AG09309 (cell line): ENCODE measurements around the gene ZNF335.
"Not testable (repeated sequence)": the region's sequence is repeated elsewhere in the genome, so short reads cannot be mapped to it uniquely, and the experiment has no call there.

ENCODE experiments used
- DNase-seq: peaks from one replicate; pipeline ENCODE4 v3.0.0-alpha.2; 2010; ENCODE audit warnings: low read depth
- H3K4me3 ChIP-seq: 2 replicates; pipeline ENCODE4 v1.5.1; 2011; ENCODE audit warnings: mild to moderate bottlenecking, low read depth, low read length, moderate library complexity; ENCODE audit not compliant: control insufficient read depth
- TF ChIP-seq, protein P1 (sequence below): IDR thresholded peaks from 2 replicates; pipeline ENCODE4 v1.5.1; 2011; ENCODE audit warnings: mild to moderate bottlenecking, low read depth, low read length, inconsistent platforms; ENCODE audit not compliant: insufficient read depth, control insufficient read depth; ENCODE audit errors: missing control alignments

Gene ZNF335

DNA sequence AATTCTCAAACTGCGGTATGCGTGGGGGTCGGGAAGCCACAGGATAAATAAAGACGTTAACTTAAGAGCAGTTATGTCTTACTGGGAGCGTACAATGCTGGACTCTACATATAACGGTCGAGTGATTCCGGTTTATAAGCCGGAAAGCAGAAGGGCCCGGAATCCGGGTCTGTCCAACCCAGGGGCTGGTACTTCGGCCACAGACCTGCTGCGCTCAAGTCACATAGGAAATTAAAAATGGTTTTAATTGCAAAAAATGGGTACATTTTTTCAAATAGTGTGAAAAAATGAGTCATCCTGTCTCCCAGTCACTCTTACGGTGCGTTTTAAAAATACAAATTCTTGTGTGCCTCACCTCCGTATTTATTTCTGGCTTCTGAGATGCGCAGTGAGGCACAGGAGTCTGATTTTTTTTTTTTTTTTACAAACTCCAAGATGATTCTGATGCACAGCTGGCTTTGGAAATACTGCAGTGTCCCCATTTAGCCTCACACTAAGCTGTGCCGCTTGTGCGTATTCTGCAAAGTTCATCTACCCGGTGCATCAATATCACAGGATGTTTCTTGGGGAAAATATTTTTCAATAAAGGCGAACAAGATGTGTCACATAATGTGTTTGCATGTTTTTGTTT is 36.5 kb downstream of the ZNF335 start:
- TF ChIP-seq, protein P1, sequence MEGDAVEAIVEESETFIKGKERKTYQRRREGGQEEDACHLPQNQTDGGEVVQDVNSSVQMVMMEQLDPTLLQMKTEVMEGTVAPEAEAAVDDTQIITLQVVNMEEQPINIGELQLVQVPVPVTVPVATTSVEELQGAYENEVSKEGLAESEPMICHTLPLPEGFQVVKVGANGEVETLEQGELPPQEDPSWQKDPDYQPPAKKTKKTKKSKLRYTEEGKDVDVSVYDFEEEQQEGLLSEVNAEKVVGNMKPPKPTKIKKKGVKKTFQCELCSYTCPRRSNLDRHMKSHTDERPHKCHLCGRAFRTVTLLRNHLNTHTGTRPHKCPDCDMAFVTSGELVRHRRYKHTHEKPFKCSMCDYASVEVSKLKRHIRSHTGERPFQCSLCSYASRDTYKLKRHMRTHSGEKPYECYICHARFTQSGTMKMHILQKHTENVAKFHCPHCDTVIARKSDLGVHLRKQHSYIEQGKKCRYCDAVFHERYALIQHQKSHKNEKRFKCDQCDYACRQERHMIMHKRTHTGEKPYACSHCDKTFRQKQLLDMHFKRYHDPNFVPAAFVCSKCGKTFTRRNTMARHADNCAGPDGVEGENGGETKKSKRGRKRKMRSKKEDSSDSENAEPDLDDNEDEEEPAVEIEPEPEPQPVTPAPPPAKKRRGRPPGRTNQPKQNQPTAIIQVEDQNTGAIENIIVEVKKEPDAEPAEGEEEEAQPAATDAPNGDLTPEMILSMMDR: no peak
- DNase-seq: no peak
- H3K4me3 ChIP-seq: peak overlapping the region; percentile 67

DNA sequence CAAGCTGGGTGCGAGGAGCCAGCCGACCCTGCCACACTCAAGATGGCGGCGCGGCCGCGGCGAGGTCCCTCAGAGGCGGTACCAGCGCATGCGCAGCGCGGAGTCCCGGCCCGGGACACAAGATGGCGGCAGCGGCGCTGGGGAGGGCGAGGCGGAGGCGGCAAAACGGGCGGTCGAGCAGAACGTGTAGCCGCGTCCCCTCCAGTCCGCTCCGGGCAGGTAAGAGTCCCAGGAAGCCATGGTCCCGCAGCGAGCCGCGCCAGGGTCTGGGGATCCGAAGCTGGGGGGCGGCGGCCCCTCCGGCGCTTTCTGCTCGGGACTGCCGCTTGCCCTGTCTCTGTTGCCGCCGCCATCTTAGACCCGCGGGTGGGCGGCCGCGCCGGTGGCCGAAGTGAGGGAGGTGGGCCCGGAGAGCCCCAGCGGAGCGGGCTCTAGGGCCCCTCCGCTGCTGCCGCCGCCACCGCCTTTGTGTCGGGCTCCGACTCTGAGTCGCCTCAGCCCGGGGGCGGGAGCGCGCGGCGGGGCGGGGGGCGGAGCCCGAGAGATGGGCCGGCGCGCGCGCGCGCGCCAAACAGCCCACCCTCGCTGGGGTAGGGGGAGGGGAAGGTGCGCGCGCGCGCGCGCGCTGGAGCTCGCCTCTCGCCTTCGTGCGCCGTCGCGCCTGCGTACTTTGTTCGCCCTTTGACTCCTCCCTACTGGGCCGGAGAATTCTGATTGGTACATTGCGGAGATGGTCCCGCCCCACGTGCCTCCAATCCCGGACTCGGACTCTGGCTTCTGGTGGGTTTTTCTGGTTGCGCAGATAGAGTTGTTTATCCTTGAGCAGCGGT is 37.2 kb downstream of the ZNF335 start, which contains the start of gene PCIF1:
TSS of gene PCIF1 (plus strand) at position 98 of the 830 bp plus-strand sequence. CDS start 4,317 bp downstream, outside the sequence.
- TF ChIP-seq, protein P1: no peak
- H3K4me3 ChIP-seq: peak within 1 kb of the TSS; percentile 95
- peak; percentile 87 for DNase-seq

DNA sequence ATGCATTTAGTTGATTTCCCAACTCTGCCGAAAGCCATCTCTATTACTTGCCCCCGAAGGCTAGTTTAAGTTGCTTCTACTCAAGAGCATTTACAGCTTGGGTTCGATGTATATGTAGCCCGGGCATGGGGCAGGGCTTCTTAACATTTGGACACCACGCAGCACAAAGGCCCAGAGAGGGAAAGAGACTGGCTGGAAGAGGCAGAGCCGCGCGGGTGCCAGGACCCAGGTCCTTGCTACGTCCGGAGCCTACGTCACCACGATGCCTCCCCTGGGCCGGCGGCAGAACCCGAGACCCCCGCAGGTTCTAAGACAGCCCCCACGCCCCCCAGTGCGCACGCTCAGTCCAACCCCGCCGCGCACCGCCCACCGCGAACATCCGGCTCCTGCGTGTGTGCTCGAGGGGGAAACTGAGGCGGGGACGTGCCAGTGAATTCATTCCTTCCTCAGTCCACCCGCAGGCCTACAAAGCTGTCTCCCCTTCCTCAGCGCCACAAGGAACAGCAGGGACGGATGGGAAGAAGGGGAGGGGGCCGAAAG is 37.9 kb downstream of the ZNF335 start:
- no peak for DNase-seq
- H3K4me3 ChIP-seq: peak overlapping the region; percentile 95

DNA sequence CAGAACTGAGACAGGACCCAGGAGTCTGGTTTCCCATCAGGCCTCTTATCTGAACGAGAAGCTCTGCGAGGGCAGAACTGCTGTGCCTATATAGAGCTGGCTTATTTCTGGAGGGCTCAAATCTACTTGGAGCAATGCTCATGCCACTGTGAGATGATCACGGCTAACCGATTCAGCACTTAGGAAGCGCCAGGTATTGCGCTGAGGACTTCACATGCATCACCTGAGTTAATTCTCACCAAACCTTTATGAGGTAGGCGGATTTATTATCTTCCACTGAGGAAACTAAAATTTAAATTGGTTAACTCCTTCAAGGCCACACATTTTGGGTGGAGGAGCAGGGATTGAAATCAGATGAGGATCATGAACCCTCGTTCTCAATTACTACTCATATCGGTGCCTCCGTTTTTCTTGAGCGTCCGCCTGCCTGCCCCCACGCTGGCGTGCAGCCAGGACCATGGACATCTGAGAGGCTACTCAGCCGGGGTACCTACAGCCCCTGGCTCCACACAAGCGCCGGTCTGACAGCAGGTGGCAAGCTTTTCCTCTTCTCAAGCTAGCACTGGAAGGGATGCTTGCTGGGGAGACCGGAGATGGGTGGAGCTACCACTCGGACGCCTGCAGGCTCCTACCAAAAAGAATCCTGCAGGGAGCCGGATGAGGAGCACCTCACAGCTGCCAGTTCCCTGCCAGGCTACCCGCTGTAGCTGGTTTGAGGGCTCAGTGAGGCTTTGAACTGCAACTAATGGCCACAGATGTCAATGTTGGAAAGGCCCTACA is 38.5 kb downstream of the ZNF335 start:
- TF ChIP-seq, protein P1: peak; percentile 40
- no peak for DNase-seq

More for the DNA sequence above, 37.9 kb downstream of the ZNF335 start:
- TF ChIP-seq, protein P1: no peak

DNA sequence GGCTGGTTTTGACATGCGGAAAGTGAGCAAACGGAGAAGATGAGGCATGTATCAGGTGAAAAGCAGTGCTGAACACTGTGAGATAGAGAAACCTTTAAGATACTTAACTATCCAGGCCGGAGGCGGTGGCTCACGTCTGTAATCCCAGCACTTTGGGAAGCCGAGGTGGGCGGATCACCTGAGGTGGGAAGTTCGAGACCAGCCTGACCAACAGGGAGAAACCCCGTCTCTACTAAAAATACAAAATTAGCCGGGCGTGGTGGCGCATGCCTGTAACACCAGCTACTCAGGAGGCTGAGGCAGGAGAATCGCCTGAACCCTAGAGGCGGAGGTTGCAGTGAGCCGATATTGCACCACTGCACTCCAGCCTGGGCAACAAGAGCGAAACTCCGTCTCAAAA is 40.3 kb downstream of the ZNF335 start:
- not testable (repeated sequence) for H3K4me3 ChIP-seq, DNase-seq

More for the DNA sequence above, 38.5 kb downstream of the ZNF335 start:
- peak overlapping the region; percentile 95 for H3K4me3 ChIP-seq

GRCh38 chr20:45927071-45927878 is 44.7 kb downstream of the ZNF335 start:
- TF ChIP-seq, protein P1: no peak
- DNase-seq: no peak
- no peak overlapping the region for H3K4me3 ChIP-seq
